Motor neuron (in vitro differentiated cells): ENCODE measurements around the gene HSF4. TPM values are rescaled to one million over a fixed set of nuclear protein-coding genes. Genes with fewer than 3 reads are reported as not detected.

Experiments used
- ATAC-seq, 8 experiments: fragments of 200-7000 bp; cut with Tn5 transposase; replicated peaks in 6 of 8; 2 replicates each; pipeline ENCODE4 v1.8.0; 2021; ENCODE audit warnings: mild to moderate bottlenecking in 8 of 8, moderate library complexity in 8 of 8
- H3K27ac ChIP-seq, 2 donors: fragments of 250-450 bp; sonication (Bioruptor Pico); 2 replicates each; pipeline ENCODE4 v1.9.0; 2021; ENCODE audit warnings: antibody characterized with exemption in 2 of 2, mild to moderate bottlenecking in 2 of 2, moderate library complexity in 1 of 2
- H3K4me1 ChIP-seq, 2 donors: fragments of 250-450 bp; sonication (Bioruptor Pico); replicated peaks in 1 of 2; 2 replicates each; pipeline ENCODE4 v1.6.1; 2021; ENCODE audit warnings: antibody characterized with exemption in 2 of 2, mild to moderate bottlenecking in 2 of 2, moderate library complexity in 1 of 2
- H3K4me3 ChIP-seq, 5 donors: fragments of 250-450 bp; sonication (Bioruptor Pico); 2 replicates each; pipeline ENCODE4 v1.9.0; 2021; ENCODE audit warnings: antibody characterized with exemption in 5 of 5, mild to moderate bottlenecking in 5 of 5, moderate library complexity in 4 of 5
- WGBS, 10 experiments: fragments of 450-650 bp; shearing (Covaris generic); methylation state at CpG; one replicate each; pipeline ENCODE4 v1.0.0; 2022; 5-methylcytosine and 5-hydroxymethylcytosine counted together
- in situ Hi-C, 9 experiments: fragments of 400-800 bp; cut with MboI; loops; one replicate each; pipeline ENCODE4 v1.15.0; 2021; ENCODE audit warnings: low sequenced_read_pairs in 9 of 9, low pct_unique_long_range_greater_than_20kb in 2 of 9; ENCODE audit not compliant: unreplicated experiment in 9 of 9
- total RNA-seq, 8 experiments: library from RNA; unstranded; fragments of 300-600 nt; gene quantifications; 2 replicates each; pipeline versions ENCODE4 v1.2.3 to v1.2.4, GENCODE V29; 2022

Gene HSF4
- total RNA-seq, 8 experiments from 2014 or later = 4.6 to 33.1 (median 18.4) TPM

DNA sequence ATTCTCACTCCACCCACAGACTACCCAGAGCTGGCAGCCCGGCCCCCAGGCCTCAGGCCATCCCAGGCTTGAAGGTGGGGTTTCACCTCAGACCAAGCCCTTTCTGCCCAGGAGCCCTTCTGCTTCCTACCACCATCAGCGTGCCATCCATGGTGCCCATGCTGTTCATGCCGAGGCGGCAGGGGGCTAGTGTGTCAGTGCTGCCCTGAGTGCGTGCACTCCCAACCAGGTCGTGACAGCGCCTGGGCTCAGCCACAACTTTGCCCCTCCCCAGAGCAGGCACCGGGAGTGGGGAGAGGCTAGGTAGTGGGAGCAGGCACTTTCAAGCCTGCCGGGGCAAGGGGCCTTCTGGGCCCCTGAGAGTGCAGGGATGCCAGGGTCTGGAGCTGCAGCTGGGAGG lies 22.2 kb upstream of the HSF4 start:
- Histone ChIP-seq H3K27ac (no peak overlapping the region), H3K4me3 (no peak overlapping the region), H3K4me1 (no peaks in the 10 kb centered on the region)
- in situ Hi-C loops = no loop called here
- ATAC-seq = no peak
- WGBS, 10 experiments = 80 to 100% (median 97%) methylated on average over 1 to 5 of the region's 9 CpGs; no CpG with 5 or more reads in 7 of the 10 experiments

DNA sequence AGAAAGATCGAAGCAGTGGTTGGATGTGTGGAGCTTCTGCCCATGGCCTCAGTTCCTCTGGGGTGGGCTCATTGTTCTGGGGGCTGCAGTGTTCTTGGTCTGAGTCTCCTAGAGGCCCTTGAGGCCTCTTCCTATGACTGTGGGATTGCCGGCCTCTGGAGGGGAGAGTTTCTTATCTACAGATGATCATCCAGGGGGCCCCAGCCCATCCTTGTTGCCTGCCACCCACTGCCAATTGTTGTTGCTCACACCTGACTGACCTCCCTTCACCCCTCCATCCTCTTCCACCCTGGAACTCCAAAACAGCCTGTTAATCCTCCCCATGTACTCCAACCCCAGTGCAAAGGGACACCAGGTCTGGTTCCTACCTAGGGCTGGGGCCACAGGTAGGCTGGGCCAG lies 19.6 kb upstream of the HSF4 start:
- 40 to 100% (median 90%) methylated on average over 1 to 2 of the region's 2 CpGs; no CpG with 5 or more reads in 5 of the 10 experiments for WGBS, 10 experiments
- Histone ChIP-seq H3K4me1 (no peaks in the 10 kb centered on the region), H3K27ac (no peak overlapping the region), H3K4me3 (no peak overlapping the region)
- no peak for ATAC-seq
- in situ Hi-C loops = no loop called here

DNA sequence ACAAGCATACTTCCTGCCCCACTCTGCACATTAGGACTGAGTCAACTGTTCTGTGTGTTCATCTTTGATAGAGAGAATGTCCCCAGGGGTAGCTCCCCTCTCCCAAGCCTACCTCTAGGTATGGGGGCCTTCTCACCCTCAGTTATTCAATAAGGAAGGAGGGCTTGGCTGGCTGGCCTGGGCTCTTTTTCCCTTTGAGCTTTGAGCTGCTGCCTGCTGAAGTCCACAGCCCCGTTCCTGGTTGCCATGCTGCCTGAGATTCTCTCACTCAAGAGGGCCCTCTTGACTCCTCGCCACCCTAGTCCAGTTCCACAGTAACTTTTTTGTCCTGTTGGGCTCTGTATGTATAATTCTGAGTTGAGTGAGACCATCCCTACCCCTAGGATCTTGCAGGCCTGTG lies 18.8 kb upstream of the HSF4 start:
- Histone ChIP-seq H3K27ac (no peak overlapping the region), H3K4me3 (no peak overlapping the region), H3K4me1 (peaks cover 0 to 1% of the 10 kb centered on the region in 2 donors)
- no peak for ATAC-seq
- WGBS, 10 experiments = 50 to 100% (median 100%) methylated on average over 1 to 2 of the region's 2 CpGs; no CpG with 5 or more reads in 5 of the 10 experiments
- in situ Hi-C loops = no loop called here

DNA sequence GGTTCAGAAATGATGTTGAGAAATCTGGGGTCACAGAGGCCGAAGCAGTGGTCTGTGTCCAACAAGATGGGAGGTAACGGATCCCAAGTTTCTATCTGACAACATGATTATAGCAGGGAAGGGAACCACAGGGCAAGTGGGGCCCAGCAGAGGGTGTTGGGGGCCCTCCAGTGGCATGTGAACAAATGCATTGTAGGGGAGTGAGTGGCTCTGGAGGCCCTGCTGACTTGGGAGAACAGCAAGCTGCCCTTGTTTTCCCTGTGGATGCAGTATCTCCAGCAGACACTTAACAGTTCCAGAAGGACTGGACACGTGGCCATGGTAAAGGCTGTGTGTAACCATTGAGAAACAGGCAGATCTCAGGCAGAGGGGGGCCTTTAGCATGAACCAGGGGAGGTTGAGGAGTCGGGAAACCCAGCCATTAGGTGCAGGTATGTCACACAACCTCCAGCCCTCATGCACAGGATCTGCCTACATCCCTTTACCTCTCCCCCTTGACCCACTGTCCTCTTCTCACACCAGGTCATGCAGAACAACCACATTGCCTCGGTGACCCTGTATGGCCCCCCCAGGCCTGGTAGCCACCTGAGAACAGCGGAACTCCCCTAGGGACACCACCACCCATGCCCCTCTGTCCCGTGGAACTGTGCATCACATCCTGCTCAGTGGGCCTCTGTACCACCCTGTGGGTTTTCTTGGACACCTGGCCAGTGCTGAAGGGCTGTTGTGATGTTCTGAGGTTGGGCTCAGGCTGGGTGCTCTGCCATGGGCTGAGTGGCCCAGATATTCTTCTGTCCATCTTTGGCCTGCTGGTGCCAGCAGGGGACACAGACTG lies 17.8 kb upstream of the HSF4 start:
- Histone ChIP-seq H3K4me3 (no peak overlapping the region), H3K4me1 (peaks cover 4 to 5% of the 10 kb centered on the region in 2 donors), H3K27ac (no peak overlapping the region)
- 20 to 90% (median 80%) methylated on average over 1 to 2 of the region's 7 CpGs; no CpG with 5 or more reads in 3 of the 10 experiments for WGBS, 10 experiments
- in situ Hi-C loops = no loop called here
- no peak for ATAC-seq

DNA sequence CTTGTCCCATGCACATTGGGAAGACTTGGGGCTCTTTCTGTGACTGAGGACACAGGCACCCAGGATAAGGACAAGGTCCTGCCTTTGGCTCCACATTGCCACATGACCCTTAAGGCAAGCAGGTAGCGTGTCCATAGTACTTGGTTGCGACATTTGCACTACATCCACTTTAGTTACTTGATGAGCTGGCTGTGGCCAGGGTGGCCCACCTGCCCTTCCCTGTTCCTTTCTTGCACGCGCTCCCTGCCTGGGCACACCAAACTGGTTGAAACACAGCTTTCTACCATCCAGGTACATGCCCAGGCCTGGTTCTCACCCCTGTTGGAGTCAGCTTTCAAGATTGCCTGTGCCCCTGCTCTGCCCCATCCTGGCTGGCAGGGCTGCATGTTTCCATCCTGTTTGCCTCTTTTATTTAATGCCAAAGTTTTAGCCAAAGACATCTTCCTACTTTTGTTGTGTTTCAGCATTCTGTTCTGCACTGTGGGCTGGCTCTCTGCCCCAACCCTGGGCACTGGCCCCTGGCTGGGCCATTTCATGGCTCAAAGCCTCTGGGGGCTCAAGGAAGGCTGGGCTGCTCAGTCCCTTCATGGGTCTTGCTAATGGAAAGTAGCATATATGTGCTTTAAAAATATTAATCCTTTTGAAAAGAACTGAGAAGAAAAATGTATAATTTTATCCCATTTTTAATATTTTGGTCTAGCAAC lies 17.0 kb upstream of the HSF4 start:
- in situ Hi-C loops = no loop called here
- 87 to 100% (median 100%) methylated on average over 2 to 3 of the region's 4 CpGs; no CpG with 5 or more reads in 6 of the 10 experiments for WGBS, 10 experiments
- H3K4me1 ChIP-seq = peaks cover 4 to 5% of the 10 kb centered on the region in 2 donors
- no peak overlapping the region for H3K4me3 ChIP-seq
- no peak for ATAC-seq
- H3K27ac ChIP-seq = no peak overlapping the region

DNA sequence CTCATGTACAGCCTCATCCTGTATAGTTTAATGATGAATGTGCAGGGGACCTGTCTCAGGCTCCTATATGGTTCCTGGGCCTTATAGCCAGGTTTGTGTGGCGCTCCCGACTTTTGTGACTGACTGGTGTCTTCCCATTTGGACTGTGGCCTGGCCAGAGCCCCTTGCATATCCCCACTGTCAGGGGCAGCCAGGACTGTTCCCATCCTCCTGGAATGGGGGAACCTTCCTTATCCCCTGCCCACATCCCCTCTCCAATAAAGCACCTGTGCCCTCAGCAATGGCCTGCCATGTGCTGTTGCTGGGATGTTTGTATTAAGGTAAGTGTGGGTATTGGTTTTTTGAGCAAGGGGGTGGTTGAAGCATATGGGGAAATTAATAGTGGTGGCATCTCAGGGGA lies 16.3 kb upstream of the HSF4 start:
- H3K27ac ChIP-seq = no peak overlapping the region
- H3K4me3 ChIP-seq = no peak overlapping the region
- no peak for ATAC-seq
- in situ Hi-C loops = no loop called here
- H3K4me1 ChIP-seq = peaks cover 4 to 5% of the 10 kb centered on the region in 2 donors
- WGBS, 10 experiments = 75 to 100% (median 100%) methylated on average over 1 to 2 of the region's 2 CpGs; no CpG with 5 or more reads in 3 of the 10 experiments

DNA sequence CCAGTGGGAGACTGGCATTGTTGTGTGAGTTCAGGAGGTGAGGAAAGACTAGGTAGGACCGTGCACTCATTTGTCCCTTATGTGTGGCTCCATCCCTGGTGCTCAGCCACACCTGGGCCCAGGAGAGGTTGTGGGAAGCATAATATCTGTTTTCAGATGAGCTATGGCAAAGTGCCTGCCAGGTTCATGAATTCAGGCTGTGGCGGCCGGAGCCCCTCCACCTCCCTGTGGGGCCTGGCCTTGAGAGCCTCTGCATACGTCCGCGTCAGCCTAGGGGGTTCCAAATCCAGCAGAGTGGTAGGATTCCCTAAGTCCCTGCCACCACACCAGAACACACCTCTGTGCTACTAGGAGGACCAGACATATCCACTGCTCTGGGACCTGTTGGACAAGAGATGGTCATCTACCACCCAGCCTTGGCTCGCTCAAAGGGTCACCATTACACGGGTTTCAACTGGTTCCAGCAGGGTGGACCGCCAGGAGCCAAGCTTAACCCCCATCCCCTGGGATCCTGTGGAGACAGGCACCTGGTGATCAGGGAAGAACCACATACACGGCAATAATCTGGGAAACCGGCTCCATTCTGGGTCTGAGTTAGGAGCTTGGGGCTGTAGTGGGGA lies 15.8 kb upstream of the HSF4 start:
- WGBS, 10 experiments = 40 to 100% (median 97%) methylated on average over 1 to 5 of the region's 11 CpGs; no CpG with 5 or more reads in 2 of the 10 experiments
- H3K4me3 ChIP-seq = no peak overlapping the region

DNA sequence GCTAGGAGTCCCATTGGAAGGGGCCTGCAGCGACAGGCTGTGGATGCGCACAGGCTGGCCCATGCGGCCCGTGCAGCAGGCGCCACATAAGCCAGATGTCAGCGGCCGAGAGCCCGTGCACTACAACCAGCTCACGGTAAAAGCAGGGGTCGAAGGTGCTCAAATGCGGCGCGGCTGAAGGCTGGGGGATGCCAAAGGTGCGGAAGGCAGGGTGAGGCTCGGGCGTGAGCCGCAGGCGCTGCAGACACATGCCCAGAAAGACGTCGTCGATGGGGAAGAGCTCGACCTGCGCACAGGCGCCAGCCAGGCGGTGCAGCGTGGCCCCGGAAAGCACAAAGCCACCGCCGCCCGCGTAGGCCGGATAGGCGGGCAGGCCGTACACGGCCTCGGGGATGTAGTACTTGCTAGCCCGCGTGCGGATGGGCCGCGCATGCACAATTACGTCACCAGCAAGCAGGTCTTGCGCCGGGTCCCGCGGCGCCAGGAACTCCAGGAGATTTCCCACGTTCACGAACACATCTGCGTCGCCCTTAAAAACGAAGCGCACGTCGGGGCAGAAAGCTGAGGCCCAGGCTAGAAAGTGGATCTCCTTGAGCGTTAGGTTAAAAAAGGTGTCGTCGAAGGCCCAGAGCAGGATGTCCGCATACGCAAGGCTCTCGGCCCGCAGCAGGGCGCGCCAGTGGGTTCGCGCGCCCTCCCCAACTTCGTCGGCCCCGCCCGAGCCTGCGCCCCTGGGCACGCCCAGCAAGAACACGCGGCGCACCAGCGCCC lies 15.1 kb upstream of the HSF4 start:
- no peak for ATAC-seq
- Histone ChIP-seq H3K27ac (no peak overlapping the region), H3K4me3 (no peak overlapping the region), H3K4me1 (peaks cover 4 to 6% of the 10 kb centered on the region in 2 donors)
- WGBS, 10 experiments = 73 to 100% (median 92%) methylated on average over 3 to 11 of the region's 77 CpGs; no CpG with 5 or more reads in 3 of the 10 experiments
- in situ Hi-C loops = loop anchor here (10.0 to 25.0 kb wide), 3 partner anchors 162 to 195 kb away; partner anchors contain the start of genes CES3 (in 7 of the 9) and CES4A (in 1 of the 9)

More for the DNA sequence above, 15.8 kb upstream of the HSF4 start:
- no peak overlapping the region for H3K27ac ChIP-seq
- peaks cover 4 to 5% of the 10 kb centered on the region in 2 donors for H3K4me1 ChIP-seq
- no peak for ATAC-seq
- in situ Hi-C loops = no loop called here

DNA sequence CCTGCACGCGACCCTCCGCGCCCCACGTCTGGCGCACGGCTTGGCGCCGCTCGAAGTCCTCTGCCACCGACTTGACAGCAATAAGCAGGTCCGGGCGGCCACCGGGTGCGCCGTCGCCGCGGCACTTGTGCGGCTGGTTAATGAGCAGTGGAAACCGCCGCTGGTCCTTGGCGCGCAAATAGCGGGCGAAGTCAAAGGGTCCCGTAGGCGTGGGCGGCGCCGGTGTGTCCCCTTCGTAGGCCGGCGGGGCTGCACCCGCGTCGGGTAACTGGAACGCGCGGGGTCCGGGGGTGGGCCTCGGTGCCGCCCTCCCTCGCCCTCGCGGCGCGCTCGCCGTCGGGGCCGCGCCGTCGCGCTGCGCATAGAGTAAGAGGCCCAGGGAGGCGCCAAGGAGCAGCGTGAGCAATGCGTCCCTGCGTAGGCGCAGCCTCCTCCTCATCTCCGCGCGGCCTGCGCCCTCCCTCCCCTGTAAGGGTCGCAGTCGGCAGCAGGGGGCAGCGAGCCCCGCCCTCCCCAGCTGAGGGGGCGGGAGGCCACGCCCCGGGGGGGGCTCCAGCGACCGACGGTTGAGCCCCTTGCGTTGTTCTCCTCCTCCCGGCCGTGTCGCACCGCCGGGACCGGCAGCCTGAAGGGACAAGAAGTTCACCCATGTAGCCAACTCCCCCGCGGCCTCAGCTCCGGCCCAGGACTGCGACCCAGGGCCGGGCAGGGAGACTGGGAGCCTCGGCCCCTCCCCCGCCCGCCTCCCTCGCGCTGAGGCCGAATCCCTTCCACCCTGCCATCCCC lies 14.3 kb upstream of the HSF4 start:
- Histone ChIP-seq H3K4me1 (peaks cover 4 to 9% of the 10 kb centered on the region in 2 donors), H3K27ac (peak overlapping the region in 1 of 2 donors; percentile 40), H3K4me3 (peak overlapping the region; percentile 14 to 43 (median 36))
- in situ Hi-C loops = loop anchor here (10.0 to 25.0 kb wide), 3 partner anchors 163 to 195 kb away; partner anchors contain the start of genes CES3 (in 7 of the 9) and CES4A (in 1 of the 9)
- peak; percentile 14 to 68 (median 60) for ATAC-seq
- 22% methylated on average over 9 of the region's 94 CpGs; no CpG with 5 or more reads in 9 of the 10 experiments for WGBS, 10 experiments

DNA sequence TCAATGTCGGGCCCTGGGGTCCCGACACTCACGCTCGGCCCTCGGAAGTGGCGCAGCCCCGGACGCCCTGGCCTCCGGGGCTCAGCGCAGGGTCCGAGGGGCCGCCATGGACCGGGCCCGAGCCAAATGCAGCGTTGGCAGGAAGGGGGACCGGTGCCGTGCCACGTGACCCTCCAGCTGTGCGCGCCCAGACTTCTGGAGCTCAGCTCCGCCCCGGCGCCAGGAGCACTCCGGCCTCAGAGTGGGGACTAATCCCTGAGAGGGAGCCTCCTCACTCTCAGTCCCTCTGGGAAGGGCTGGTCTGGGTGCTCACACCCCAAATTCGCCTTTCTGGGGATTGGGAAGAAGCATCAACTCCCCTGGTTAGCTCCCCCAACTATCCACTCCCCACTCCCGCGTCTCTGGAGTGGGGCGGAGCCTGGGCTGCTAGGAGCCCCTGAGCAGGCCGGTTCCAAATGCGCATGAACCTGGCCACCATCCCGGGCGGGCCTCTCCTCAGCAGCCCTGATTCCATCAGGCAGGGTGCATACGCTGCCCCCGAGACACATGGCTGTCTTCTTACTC lies 13.6 kb upstream of the HSF4 start, which contains the start of gene B3GNT9:
TSS of gene B3GNT9 (minus strand) at position 166 of the 564 bp plus-strand sequence. CDS start 513 bp downstream, outside the sequence.
- peak within 1 kb of the TSS; percentile 14 to 43 (median 36) for H3K4me3 ChIP-seq
- peak within 1 kb of the TSS in 1 of 2 donors; percentile 40 for H3K27ac ChIP-seq
- in situ Hi-C loops = loop anchor here (10.0 to 25.0 kb wide), 3 partner anchors 164 to 196 kb away; partner anchors contain the start of genes CES3 (in 7 of the 9) and CES4A (in 1 of the 9)
- WGBS, 10 experiments = 0% methylated on average over 2 to 5 of the region's 34 CpGs; no CpG with 5 or more reads in 8 of the 10 experiments
- ATAC-seq = peak; percentile 60 to 80 (median 70)
- peaks cover 4 to 9% of the 10 kb centered on the region in 2 donors for H3K4me1 ChIP-seq
